Tibial artery (tissue), 4 donors: ENCODE data around the gene DPF3.

Experiments used
- DNase-seq, 2 donors: peaks; one replicate each; pipeline ENCODE4 v3.0.0-alpha.2; 2019
- H3K27ac ChIP-seq, 2 donors: fragments of 200-600 bp; sonication (generic) in 1 of 2; 1 replicate in 1 of 2; 2 replicates in 1 of 2; pipeline ENCODE4 v1.5.1; 2018 to 2019; ENCODE audit warnings: mild to moderate bottlenecking in 1 of 2
- H3K27me3 ChIP-seq, 2 donors: fragments of 200-600 bp; sonication (generic) in 1 of 2; one replicate each; pipeline versions ENCODE4 v1.5.1 to v1.6.0; 2016 to 2019
- H3K36me3 ChIP-seq, 3 donors: fragments of 200-600 bp; sonication (generic) in 2 of 3; one replicate each; pipeline ENCODE4 v1.5.1; 2016 to 2019; ENCODE audit warnings: mild to moderate bottlenecking in 2 of 3
- H3K4me1 ChIP-seq, 4 donors: fragments of 200-600 bp; sonication (generic) in 2 of 4; 1 replicate in 3 of 4; 2 replicates in 1 of 4; pipeline ENCODE4 v1.5.1; 2016 to 2019
- H3K4me3 ChIP-seq, 2 donors: fragments of 200-600 bp; sonication (generic) in 1 of 2; 1 replicate in 1 of 2; 2 replicates in 1 of 2; pipeline ENCODE4 v1.5.1; 2018 to 2019; ENCODE audit warnings: mild to moderate bottlenecking in 2 of 2
- H3K9me3 ChIP-seq, 3 donors: fragments of 200-600 bp; sonication (generic) in 1 of 3; one replicate each; pipeline ENCODE4 v1.5.1; 2016 to 2019
- CTCF ChIP-seq, 2 experiments: fragments of 200-600 bp in 1 of 2; fragments of 450-650 bp in 1 of 2; IDR thresholded peaks; one replicate each; pipeline ENCODE4 v1.5.1; 2017 to 2019; ENCODE audit warnings: antibody characterized with exemption in 2 of 2, mild to moderate bottlenecking in 1 of 2, moderate library complexity in 1 of 2
- intact Hi-C: fragments of 100-400 bp; cut with DNase I; formaldehyde crosslinking; loops from one replicate; pipeline ENCODE4 v1.15.0; 2023; ENCODE audit warnings: low total_unique reads

DPF3 gene

DNA sequence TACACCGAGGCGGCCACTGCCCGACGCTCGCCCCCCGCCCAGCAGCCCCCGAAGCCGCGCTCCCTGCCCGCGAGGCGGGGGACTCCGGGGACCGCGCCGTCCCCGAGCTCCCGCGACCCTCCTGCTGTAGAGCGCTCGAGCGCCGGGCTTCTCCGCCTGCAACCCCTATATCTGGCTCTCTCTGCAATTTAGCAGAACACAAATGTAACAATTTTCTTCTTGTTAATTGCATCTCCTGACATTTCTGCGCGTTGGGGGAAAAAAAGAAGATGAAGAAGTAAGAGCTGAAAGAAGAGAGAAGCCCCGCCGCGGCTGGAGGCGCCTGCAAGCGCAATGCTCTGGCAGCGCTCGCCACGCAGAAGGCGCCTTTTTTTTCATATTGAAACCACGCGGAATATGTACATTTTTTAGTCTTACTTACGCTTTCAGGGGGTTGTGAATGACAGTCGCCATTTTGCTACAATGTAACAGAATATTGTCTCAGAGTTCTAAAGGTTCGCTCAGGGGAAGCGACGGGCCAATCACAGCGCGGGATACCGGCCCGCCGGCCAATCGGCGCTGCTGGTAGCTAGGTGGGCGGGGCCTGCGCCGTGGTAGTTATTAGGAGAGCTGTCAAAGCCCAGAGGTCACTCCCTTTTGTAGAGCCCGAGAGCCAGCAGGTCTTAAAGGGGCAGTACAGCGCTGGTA, at the start of gene DPF3:
TSS of gene DPF3 (minus strand) at position 466 of the 687 bp plus-strand sequence. CDS start at position 453, 13 bp downstream.
- H3K4me1 ChIP-seq = peaks cover 0 to 23% (median 14%) of the 10 kb centered on the region in 4 donors
- no peaks in the 10 kb centered on the region for H3K36me3 ChIP-seq
- DNase-seq = peak; percentile 97 to 98
- no peak for TF ChIP-seq CTCF (IDR thresholded peaks at IDR 0.05)
- no peaks in the 10 kb centered on the region for H3K9me3 ChIP-seq
- peak within 1 kb of the TSS; percentile 55 to 79 for H3K4me3 ChIP-seq
- no peaks in the 10 kb centered on the region for H3K27me3 ChIP-seq
- peak within 1 kb of the TSS; percentile 56 to 60 for H3K27ac ChIP-seq
- intact Hi-C loops = no loop called here

GRCh38 chr14:72942934-72943333, 49.0 kb upstream of the DPF3 start:
- Histone ChIP-seq H3K27me3 (no peaks in the 10 kb centered on the region), H3K36me3 (peaks cover 49 to 100% (median 92%) of the 10 kb centered on the region in 3 donors), H3K9me3 (no peaks in the 10 kb centered on the region), H3K4me3 (no peak overlapping the region), H3K27ac (no peak overlapping the region), H3K4me1 (no peaks in the 10 kb centered on the region)
- intact Hi-C loops = no loop called here
- no peak for TF ChIP-seq CTCF (IDR thresholded peaks at IDR 0.05)
- no peak for DNase-seq

GRCh38 chr14:72941286-72941985, 47.5 kb upstream of the DPF3 start:
- no peak overlapping the region for H3K27ac ChIP-seq
- intact Hi-C loops = no loop called here
- H3K27me3 ChIP-seq = no peaks in the 10 kb centered on the region
- H3K4me1 ChIP-seq = no peaks in the 10 kb centered on the region
- H3K9me3 ChIP-seq = no peaks in the 10 kb centered on the region
- peaks cover 45 to 89% (median 82%) of the 10 kb centered on the region in 3 donors for H3K36me3 ChIP-seq
- no peak for TF ChIP-seq CTCF (IDR thresholded peaks at IDR 0.05)
- no peak overlapping the region for H3K4me3 ChIP-seq
- DNase-seq = no peak

DNA sequence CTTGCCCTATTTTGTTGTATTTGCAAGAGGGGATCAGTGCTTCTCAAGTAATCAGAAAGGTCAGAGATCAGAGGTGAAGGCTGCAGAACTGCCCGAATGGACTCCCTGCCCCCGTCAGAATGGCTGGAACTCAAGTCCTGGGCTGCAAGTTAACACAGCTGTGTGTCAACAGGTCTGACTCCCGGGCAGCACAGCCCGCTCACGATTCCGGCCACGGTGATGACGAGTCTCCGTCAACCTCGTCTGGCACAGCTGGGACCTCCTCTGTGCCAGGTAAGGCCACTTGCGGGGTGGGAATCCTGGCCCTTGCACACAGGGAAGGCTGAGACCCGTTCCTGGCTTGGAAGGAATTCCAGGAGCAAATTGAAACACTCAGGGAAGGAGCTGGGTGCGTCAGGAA, 45.7 kb upstream of the DPF3 start:
- no peak overlapping the region for H3K27ac ChIP-seq
- TF ChIP-seq CTCF (IDR thresholded peaks at IDR 0.05) = no peak
- intact Hi-C loops = no loop called here
- H3K4me3 ChIP-seq = no peak overlapping the region
- no peaks in the 10 kb centered on the region for H3K9me3 ChIP-seq
- DNase-seq = no peak
- H3K36me3 ChIP-seq = peaks cover 36 to 71% (median 67%) of the 10 kb centered on the region in 3 donors
- no peaks in the 10 kb centered on the region for H3K4me1 ChIP-seq
- H3K27me3 ChIP-seq = no peaks in the 10 kb centered on the region

DNA sequence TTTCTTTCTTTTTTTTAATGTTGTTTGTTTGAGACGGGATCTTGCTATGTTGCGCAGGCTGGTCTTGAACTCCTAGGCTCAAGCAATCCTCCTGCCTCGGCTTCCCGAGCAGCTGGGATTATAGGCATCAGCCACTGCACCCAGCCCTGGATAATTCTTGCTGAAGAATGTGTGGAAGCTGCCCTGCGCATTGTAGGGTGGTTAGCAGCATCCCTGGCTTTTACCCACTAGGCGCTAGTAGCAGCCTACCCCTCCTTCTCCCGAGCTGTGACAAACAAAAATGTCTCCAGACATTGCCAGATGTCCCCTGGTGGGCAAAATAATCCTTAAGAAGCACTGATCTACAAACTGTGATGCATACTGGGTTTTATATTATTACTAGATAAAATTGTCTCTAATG, 39.0 kb upstream of the DPF3 start:
- Histone ChIP-seq H3K4me1 (no peaks in the 10 kb centered on the region), H3K9me3 (no peaks in the 10 kb centered on the region), H3K4me3 (no peak overlapping the region), H3K27ac (no peak overlapping the region), H3K27me3 (no peaks in the 10 kb centered on the region), H3K36me3 (peaks cover 0 to 15% (median 1%) of the 10 kb centered on the region in 3 donors)
- no peak for TF ChIP-seq CTCF (IDR thresholded peaks at IDR 0.05)
- DNase-seq = no peak
- intact Hi-C loops = no loop called here
